Erythroblast (primary cell): ENCODE results near the gene CDKAL1.

Experiments
- GATA1 ChIP-seq: IDR thresholded peaks from 2 replicates; pipeline ENCODE4 v1.6.1; 2011; ENCODE audit warnings: low read depth, mild to moderate bottlenecking, control low read depth, low read length, moderate library complexity
- POLR2A ChIP-seq: IDR thresholded peaks from 2 replicates; pipeline ENCODE4 v1.6.1; 2011; ENCODE audit warnings: mild to moderate bottlenecking, low read length

GRCh38 chr6:21039926-21040325, 505.7 kb downstream of the CDKAL1 start:
- no peak for TF ChIP-seq POLR2A
- no peak for TF ChIP-seq GATA1
